Vagina (tissue), 2 donors: ENCODE results near the gene TNIK. TPM values are rescaled to one million over a fixed set of nuclear protein-coding genes. Genes with fewer than 3 reads are reported as not detected.

ENCODE experiments used
- DNase-seq, 2 donors: peaks; one replicate each; pipeline ENCODE4 v3.0.0-alpha.2; 2017; ENCODE audit errors: extremely low spot score in 2 of 2
- H3K27ac ChIP-seq: fragments of 200-600 bp; sonication (generic); one replicate; pipeline ENCODE4 v1.5.1; 2019
- H3K27me3 ChIP-seq: fragments of 200-600 bp; sonication (generic); one replicate; pipeline ENCODE4 v1.5.1; 2019
- H3K36me3 ChIP-seq, 2 donors: fragments of 200-600 bp; sonication (generic); one replicate each; pipeline ENCODE4 v1.5.1; 2017 to 2019
- H3K4me1 ChIP-seq: fragments of 200-600 bp; sonication (generic); one replicate; pipeline ENCODE4 v1.5.1; 2019
- H3K4me3 ChIP-seq, 2 donors: fragments of 200-600 bp; sonication (generic); 1 replicate in 1 of 2; 2 replicates in 1 of 2; pipeline ENCODE4 v1.5.1; 2016 to 2019
- H3K9me3 ChIP-seq: fragments of 200-600 bp; sonication (generic); one replicate; pipeline ENCODE4 v1.5.1; 2019
- POLR2A ChIP-seq, 2 donors: fragments of 450-650 bp; IDR thresholded peaks; one replicate each; pipeline ENCODE4 v1.6.1; 2017; ENCODE audit warnings: antibody characterized with exemption in 2 of 2, mild to moderate bottlenecking in 2 of 2, moderate library complexity in 2 of 2
- POLR2AphosphoS5 ChIP-seq, 2 donors: sonication (generic); formaldehyde crosslinking; IDR thresholded peaks; one replicate each; pipeline ENCODE4 v1.9.0; 2017; ENCODE audit warnings: antibody characterized with exemption in 2 of 2, mild to moderate bottlenecking in 2 of 2, low read depth in 1 of 2; ENCODE audit not compliant: insufficient read depth in 1 of 2
- intact Hi-C: fragments of 100-400 bp; cut with DNase I; formaldehyde crosslinking; loops from one replicate; pipeline ENCODE4 v1.15.1; 2023
- total RNA-seq: library from RNA; depleted of rRNA; stranded (reverse); fragments of >200 nt; gene quantifications from one replicate; pipeline ENCODE4 v1.2.3, GENCODE V29; 2016
- TF ChIP-seq, protein P1 (sequence below), 3 experiments: fragments of 450-650 bp in 2 of 3; fragments of 200-600 bp in 1 of 3; sonication (generic) in 1 of 3; IDR thresholded peaks; one replicate each; pipeline ENCODE4 v1.5.1; 2017 to 2019; ENCODE audit warnings: antibody characterized with exemption in 3 of 3, mild to moderate bottlenecking in 2 of 3, moderate library complexity in 2 of 3

Gene TNIK
- total RNA-seq, 1 donor from 2014 or later, result 5.9 TPM

DNA sequence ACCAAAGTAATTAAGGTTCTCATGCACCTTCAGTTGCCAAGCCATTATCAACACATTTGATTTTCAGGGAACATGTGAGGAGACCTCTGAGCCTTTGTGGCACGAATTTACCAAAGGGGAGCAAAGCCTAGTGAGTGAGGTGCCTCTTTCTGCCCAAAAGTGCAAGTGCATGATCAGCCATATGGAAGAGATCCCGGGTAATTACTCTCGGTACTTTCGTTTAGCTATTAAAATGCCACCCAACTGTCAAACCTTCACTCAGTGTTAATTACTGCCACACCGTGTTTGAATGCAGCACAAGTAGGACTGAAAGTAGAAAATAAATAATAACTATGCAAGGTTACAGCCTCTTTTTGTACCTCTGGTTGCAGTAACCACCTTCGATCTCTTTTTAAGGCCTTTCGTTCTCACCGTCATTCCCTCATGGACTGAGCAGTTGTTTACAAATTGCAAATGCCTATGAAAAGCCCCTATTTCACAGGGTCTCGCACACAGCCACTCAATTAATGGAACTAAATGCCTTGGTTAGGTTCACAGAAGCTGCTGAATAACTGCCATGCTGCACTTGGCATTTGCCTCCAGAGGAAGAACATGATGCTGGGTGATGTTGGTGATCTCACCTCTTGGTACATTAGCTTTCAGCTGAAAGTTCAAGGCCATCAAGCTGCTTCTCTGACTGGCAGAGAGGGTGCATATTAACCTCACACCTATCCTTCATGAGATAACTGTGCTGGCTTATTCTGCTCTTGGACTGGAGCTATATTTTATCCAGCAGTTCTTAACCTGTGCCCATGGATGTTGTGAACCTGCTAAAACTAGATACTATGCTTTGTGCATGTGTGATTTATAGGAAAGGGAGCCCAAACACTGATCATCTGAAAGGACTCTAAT lies 69.9 kb downstream of the TNIK start:
- no peaks in the 10 kb centered on the region for H3K4me1 ChIP-seq
- H3K27ac ChIP-seq, result no peak overlapping the region
- H3K27me3 ChIP-seq, result no peaks in the 10 kb centered on the region
- H3K36me3 ChIP-seq, result no peaks in the 10 kb centered on the region
- H3K9me3 ChIP-seq, result no peaks in the 10 kb centered on the region
- no peak overlapping the region for H3K4me3 ChIP-seq
- TF ChIP-seq POLR2A (IDR thresholded peaks at IDR 0.05), result no peak
- no peak for DNase-seq
- intact Hi-C loops, result no loop called here

DNA sequence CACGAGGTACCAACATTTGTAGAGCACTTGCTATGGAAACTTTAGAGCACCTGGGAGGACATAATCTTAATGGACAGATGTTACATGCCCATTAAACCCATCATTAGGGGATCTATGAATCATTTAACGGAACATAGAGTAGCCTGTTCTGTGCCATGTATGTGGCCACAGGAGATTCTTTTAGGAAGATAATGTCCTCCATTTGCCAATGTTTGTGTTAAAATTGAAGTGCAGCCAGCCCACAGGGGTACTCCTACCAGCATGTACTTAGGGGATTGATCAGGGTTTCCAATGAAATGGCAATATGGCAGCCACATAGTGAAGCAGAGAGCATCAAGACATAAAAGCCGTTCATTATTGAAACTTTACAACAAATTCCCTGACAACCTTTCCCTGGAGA lies 70.7 kb downstream of the TNIK start:
- Histone ChIP-seq H3K27me3 (no peaks in the 10 kb centered on the region), H3K27ac (no peak overlapping the region), H3K4me3 (no peak overlapping the region), H3K4me1 (no peaks in the 10 kb centered on the region), H3K36me3 (no peaks in the 10 kb centered on the region), H3K9me3 (no peaks in the 10 kb centered on the region)
- intact Hi-C loops, result no loop called here
- no peak for TF ChIP-seq POLR2AphosphoS5 (IDR thresholded peaks at IDR 0.05; ENCODE audit: insufficient read depth in 1 of 2, low read depth in 1 of 2)
- TF ChIP-seq, protein P1, sequence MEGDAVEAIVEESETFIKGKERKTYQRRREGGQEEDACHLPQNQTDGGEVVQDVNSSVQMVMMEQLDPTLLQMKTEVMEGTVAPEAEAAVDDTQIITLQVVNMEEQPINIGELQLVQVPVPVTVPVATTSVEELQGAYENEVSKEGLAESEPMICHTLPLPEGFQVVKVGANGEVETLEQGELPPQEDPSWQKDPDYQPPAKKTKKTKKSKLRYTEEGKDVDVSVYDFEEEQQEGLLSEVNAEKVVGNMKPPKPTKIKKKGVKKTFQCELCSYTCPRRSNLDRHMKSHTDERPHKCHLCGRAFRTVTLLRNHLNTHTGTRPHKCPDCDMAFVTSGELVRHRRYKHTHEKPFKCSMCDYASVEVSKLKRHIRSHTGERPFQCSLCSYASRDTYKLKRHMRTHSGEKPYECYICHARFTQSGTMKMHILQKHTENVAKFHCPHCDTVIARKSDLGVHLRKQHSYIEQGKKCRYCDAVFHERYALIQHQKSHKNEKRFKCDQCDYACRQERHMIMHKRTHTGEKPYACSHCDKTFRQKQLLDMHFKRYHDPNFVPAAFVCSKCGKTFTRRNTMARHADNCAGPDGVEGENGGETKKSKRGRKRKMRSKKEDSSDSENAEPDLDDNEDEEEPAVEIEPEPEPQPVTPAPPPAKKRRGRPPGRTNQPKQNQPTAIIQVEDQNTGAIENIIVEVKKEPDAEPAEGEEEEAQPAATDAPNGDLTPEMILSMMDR (IDR thresholded peaks at IDR 0.05), result no peak
- TF ChIP-seq POLR2A (IDR thresholded peaks at IDR 0.05), result no peak
- no peak for DNase-seq

DNA sequence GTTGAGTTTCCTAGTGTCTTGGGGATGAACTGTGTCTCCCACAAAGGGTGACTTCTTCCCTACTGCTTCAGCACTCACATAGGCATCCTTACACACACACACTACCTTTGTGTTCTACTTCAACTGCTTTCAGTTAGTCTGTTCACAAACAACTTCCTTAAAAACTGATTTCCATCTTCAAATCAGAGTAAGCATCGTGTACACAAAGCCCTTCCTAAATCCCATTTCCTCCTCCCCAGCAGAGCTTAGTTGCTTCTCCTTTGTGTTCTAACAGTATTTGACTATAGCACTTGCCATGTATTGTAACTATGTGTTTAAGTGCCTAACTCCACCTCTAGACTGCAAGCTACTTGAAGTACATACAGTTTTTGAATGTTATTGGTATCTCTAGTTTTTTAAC lies 71.7 kb downstream of the TNIK start:
- Histone ChIP-seq H3K27ac (no peak overlapping the region), H3K4me1 (no peaks in the 10 kb centered on the region), H3K27me3 (no peaks in the 10 kb centered on the region), H3K9me3 (no peaks in the 10 kb centered on the region), H3K4me3 (no peak overlapping the region), H3K36me3 (no peaks in the 10 kb centered on the region)
- TF ChIP-seq, protein P1 (IDR thresholded peaks at IDR 0.05), result no peak
- TF ChIP-seq POLR2AphosphoS5 (IDR thresholded peaks at IDR 0.05; ENCODE audit: insufficient read depth in 1 of 2, low read depth in 1 of 2), result no peak
- TF ChIP-seq POLR2A (IDR thresholded peaks at IDR 0.05), result no peak
- DNase-seq, result no peak
- intact Hi-C loops, result no loop called here

DNA sequence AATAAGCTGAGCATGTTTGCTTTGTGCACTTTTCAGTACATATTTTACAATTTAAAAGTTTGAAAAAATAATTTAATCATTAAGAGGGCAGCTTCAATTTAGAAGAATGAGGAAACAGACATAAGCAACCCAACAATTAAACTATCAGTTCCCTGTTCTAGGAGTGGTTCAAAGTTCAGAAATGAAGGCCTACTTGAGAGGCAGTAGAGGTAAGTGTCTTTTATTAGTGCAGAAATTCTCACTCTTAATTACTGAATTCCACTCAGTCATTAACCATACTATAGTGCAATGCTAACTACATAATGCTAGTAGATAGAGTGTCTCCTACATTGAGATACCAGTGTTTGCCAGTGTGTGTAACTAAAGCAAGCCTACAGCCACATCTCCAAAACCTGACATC lies 73.1 kb downstream of the TNIK start:
- Histone ChIP-seq H3K36me3 (no peaks in the 10 kb centered on the region), H3K27ac (no peak overlapping the region), H3K4me1 (no peaks in the 10 kb centered on the region), H3K27me3 (no peaks in the 10 kb centered on the region), H3K9me3 (no peaks in the 10 kb centered on the region), H3K4me3 (no peak overlapping the region)
- no peak for TF ChIP-seq POLR2AphosphoS5 (IDR thresholded peaks at IDR 0.05; ENCODE audit: insufficient read depth in 1 of 2, low read depth in 1 of 2)
- TF ChIP-seq, protein P1 (IDR thresholded peaks at IDR 0.05), result no peak
- TF ChIP-seq POLR2A (IDR thresholded peaks at IDR 0.05), result no peak
- no peak for DNase-seq
- intact Hi-C loops, result no loop called here

DNA sequence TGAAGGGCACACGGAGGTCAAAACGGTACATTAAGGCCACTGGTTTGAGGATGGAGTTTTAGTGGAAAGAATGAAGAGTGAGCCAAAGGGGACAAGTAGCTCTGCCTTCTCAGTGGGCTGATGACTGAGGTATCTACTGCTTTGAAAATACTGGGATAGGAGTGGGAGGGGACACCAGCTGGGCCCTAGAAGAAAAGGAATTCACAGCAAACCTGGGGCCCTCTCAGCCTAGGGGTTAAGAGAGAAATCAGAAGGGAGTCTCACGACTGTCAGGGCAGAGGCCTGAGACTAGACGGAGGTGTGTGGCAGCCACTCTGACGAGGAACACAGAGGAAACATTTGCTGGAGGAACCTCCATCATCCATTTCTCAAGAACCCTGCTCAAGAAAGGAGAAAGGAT lies 75.1 kb downstream of the TNIK start:
- H3K4me3 ChIP-seq, result no peak overlapping the region
- TF ChIP-seq POLR2AphosphoS5 (IDR thresholded peaks at IDR 0.05; ENCODE audit: insufficient read depth in 1 of 2, low read depth in 1 of 2), result no peak
- no peak for TF ChIP-seq POLR2A (IDR thresholded peaks at IDR 0.05)
- TF ChIP-seq, protein P1 (IDR thresholded peaks at IDR 0.05), result no peak
- intact Hi-C loops, result no loop called here
- H3K4me1 ChIP-seq, result no peaks in the 10 kb centered on the region
- H3K27ac ChIP-seq, result no peak overlapping the region
- H3K27me3 ChIP-seq, result no peaks in the 10 kb centered on the region
- no peak for DNase-seq
- no peaks in the 10 kb centered on the region for H3K9me3 ChIP-seq
- H3K36me3 ChIP-seq, result no peaks in the 10 kb centered on the region
